Renal pelvis (tissue), 4 donors: Measurements from ENCODE around the gene MAP1LC3B. TPM values are rescaled to one million over a fixed set of nuclear protein-coding genes. Genes with fewer than 3 reads are reported as not detected.
"Not testable (repeated sequence)": the region's sequence is repeated elsewhere in the genome, so short reads cannot be mapped to it uniquely, and the experiment has no call there.

Experiments used
- DNase-seq: peaks from one replicate; pipeline ENCODE4 v3.0.0-alpha.2; 2013
- polyA plus RNA-seq, 3 donors: library from polyadenylated mRNA; unstranded; fragments of 120-200 nt; gene quantifications; one replicate each; pipeline ENCODE4 v1.2.1, GENCODE V29; 2013; ENCODE audit not compliant: insufficient read length in 3 of 3

Gene MAP1LC3B
- polyA plus RNA-seq, 3 donors, result 59.2 to 61.7 (median 60.5) TPM

GRCh38 chr16:87375426-87376135, 16.6 kb upstream of the MAP1LC3B start:
- no peak for DNase-seq

GRCh38 chr16:87376660-87377059, 15.5 kb upstream of the MAP1LC3B start:
- no peak for DNase-seq

GRCh38 chr16:87379312-87379752, 12.8 kb upstream of the MAP1LC3B start:
- not testable (repeated sequence) for DNase-seq

GRCh38 chr16:87380403-87380802, 11.7 kb upstream of the MAP1LC3B start:
- DNase-seq, result no peak

- DNase-seq, result no peak
Observed at GRCh38 chr16:87380881-87381280, 11.3 kb upstream of the MAP1LC3B start.

GRCh38 chr16:87382023-87382785, 9.9 kb upstream of the MAP1LC3B start:
- no peak for DNase-seq

- DNase-seq, result peak; percentile 86
Observed at GRCh38 chr16:87383505-87384161, 8.5 kb upstream of the MAP1LC3B start, which contains the start of gene FBXO31. Gene FBXO31 (minus strand): TSS chr16:87383776. CDS start chr16:87383744, 32 bp downstream.

GRCh38 chr16:87384162-87384874, 7.8 kb upstream of the MAP1LC3B start:
- no peak for DNase-seq

GRCh38 chr16:87384875-87385167, 7.3 kb upstream of the MAP1LC3B start:
- DNase-seq, result not testable (repeated sequence)

GRCh38 chr16:87387942-87388817, 4.0 kb upstream of the MAP1LC3B start:
- DNase-seq, result peak; percentile 97

- DNase-seq, result no peak
Observed at GRCh38 chr16:87388818-87389134, 3.4 kb upstream of the MAP1LC3B start.

- DNase-seq, result no peak
Observed at GRCh38 chr16:87389245-87389644, 2.9 kb upstream of the MAP1LC3B start.

GRCh38 chr16:87389914-87390313, 2.2 kb upstream of the MAP1LC3B start:
- not testable (repeated sequence) for DNase-seq

GRCh38 chr16:87390641-87391323, 1.4 kb upstream of the MAP1LC3B start:
- no peak for DNase-seq

GRCh38 chr16:87391324-87391949, 699 bp upstream of the MAP1LC3B start:
- no peak for DNase-seq

GRCh38 chr16:87392821-87393679, 914 bp downstream of the MAP1LC3B start:
- DNase-seq, result no peak

GRCh38 chr16:87393680-87394055, 1.5 kb downstream of the MAP1LC3B start:
- DNase-seq, result no peak

GRCh38 chr16:87395181-87395842, 3.2 kb downstream of the MAP1LC3B start:
- no peak for DNase-seq
